Activated T-helper 1 cell treated with anti-CD3 and anti-CD28 coated beads, Interleukin-12 subunit alpha, Interleukin-12 subunit beta, Interleukin-2, Interleukin-4 antibody, amounts not matched to agents 30 ng/mL and 10 ng/mL and 1 ng/mL, durations not matched to agents 14 hours and 24 hours and 36 hours (primary cell): ENCODE results near the gene SOBP. TPM values are rescaled to one million over a fixed set of nuclear protein-coding genes. Genes with fewer than 3 reads are reported as not detected.

ENCODE experiments used
- DNase-seq: peaks from one replicate; pipeline ENCODE4 v3.0.0; 2021; ENCODE audit warnings: low spot score
- H3K27ac Mint-ChIP-seq: one replicate; pipeline ENCODE4 v1.8.0; 2021; ENCODE audit warnings: mild to moderate bottlenecking, mixed read lengths
- H3K27me3 Mint-ChIP-seq: one replicate; pipeline ENCODE4 v1.8.0; 2022; ENCODE audit warnings: mild to moderate bottlenecking, moderate library complexity, mixed read lengths; ENCODE audit not compliant: insufficient read depth
- H3K36me3 Mint-ChIP-seq: one replicate; pipeline ENCODE4 v1.8.0; 2021; ENCODE audit warnings: low read depth, mixed read lengths
- H3K4me1 Mint-ChIP-seq: one replicate; pipeline ENCODE4 v1.8.0; 2021; ENCODE audit warnings: low read depth, mixed read lengths
- H3K4me3 Mint-ChIP-seq: one replicate; pipeline ENCODE4 v1.8.0; 2021; ENCODE audit warnings: mild to moderate bottlenecking, moderate library complexity, mixed read lengths
- H3K9me3 Mint-ChIP-seq: one replicate; pipeline ENCODE4 v1.8.0; 2021; ENCODE audit warnings: mixed read lengths
- intact Hi-C: fragments of 100-400 bp; cut with micrococcal nuclease; formaldehyde crosslinking; loops from one replicate; pipeline ENCODE4 v1.15.1; 2024
- total RNA-seq: library from RNA; stranded (reverse); gene quantifications from 2 replicates; pipeline ENCODE4 v1.2.3, GENCODE V29; 2022

SOBP gene
- total RNA-seq, 1 donor from 2014 or later, result 0.16 TPM

GRCh38 chr6:107663308-107663707 lies 173.4 kb downstream of the SOBP start:
- no peaks in the 10 kb centered on the region for H3K36me3 Mint-ChIP-seq
- H3K4me3 Mint-ChIP-seq, result no peak overlapping the region
- no peaks in the 10 kb centered on the region for H3K9me3 Mint-ChIP-seq
- no peak overlapping the region for H3K27ac Mint-ChIP-seq
- peaks cover 20% of the 10 kb centered on the region for H3K4me1 Mint-ChIP-seq
- H3K27me3 Mint-ChIP-seq, result peaks cover 19% of the 10 kb centered on the region
- no peak for DNase-seq
- intact Hi-C loops, result no loop called here

- no peaks in the 10 kb centered on the region for H3K9me3 Mint-ChIP-seq
- intact Hi-C loops, result no loop called here
- peaks cover 21% of the 10 kb centered on the region for H3K4me1 Mint-ChIP-seq
- no peak overlapping the region for H3K4me3 Mint-ChIP-seq
- no peak overlapping the region for H3K27ac Mint-ChIP-seq
- DNase-seq, result no peak
- H3K27me3 Mint-ChIP-seq, result peaks cover 16% of the 10 kb centered on the region
- no peaks in the 10 kb centered on the region for H3K36me3 Mint-ChIP-seq
Measured at GRCh38 chr6:107665382-107665781, 175.5 kb downstream of the SOBP start.

DNA sequence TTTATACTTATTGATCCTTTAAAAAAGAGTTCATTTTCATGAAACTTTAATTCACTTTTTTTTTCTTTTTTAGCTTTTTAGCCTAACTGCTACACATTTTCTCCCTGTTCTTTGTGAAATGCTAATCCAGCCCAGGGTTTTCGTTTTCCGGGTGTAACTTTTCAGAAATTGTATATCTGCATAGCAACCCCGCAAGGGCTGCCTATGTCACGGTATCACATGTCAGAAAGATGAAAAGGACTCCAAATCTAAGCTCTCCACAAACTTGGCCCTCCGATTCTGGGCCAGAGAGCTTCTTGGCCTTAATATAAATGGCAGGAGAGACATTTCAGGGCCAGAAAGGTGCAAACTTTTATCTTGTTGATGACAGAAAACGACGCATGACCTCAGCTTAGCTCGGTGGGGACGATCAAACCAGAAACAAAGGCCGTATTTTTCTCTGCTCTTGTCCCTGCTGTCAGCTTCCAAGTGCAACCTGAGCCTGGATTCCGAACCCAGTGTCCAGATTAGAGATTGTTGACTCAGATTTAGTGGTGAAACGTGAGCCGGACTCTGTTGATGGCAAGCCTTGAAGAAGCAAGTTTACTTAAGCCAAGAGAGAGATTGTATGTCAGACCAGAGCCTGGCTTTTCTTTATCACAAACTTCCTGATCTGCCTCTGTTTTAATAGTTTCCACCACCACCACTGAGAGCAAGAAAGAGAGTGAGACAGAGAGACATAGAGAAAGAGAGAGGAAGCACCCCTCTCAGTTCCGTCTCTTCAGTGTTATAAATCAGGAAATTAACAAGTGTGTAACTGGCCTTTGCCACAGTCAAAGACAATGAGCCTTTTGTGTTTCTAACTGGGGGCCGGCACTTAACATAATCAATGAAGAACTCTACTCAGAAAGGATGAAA lies 176.4 kb downstream of the SOBP start:
- Mint-ChIP-seq H3K4me1 (peaks cover 28% of the 10 kb centered on the region), H3K27ac (no peak overlapping the region), H3K27me3 (peaks cover 16% of the 10 kb centered on the region), H3K36me3 (no peaks in the 10 kb centered on the region), H3K4me3 (no peak overlapping the region), H3K9me3 (no peaks in the 10 kb centered on the region)
- intact Hi-C loops, result no loop called here
- DNase-seq, result no peak

DNA sequence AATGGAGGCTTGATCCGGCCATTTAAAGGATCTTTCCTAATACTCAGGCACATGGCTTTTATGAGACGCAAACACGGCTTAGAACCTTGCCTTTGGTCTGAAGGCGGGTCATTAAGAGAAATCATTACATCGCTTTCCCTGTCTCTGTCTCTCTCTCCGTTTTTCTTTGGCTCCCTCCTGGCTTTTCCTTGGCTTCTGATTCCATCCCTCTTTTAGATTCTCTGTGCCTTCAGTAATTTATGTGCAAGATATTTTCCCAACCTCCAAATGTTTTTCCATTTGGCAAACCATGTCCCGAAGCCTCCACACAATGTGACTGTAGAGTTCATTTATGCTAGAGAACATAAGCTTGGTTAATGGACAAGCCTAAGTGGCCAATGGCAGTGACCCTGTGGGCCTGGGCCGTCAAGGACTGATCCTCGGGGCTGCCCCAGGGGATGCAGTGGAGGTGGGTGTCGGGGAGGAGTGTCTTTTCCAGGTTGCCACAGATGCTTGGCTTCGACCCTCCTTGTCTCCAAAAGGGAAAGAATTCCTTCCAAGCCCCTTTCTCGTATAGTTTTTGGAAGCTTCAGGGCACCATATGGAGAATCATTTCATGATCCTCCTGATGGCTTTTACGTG lies 177.2 kb downstream of the SOBP start:
- H3K27me3 Mint-ChIP-seq, result peaks cover 16% of the 10 kb centered on the region
- H3K4me1 Mint-ChIP-seq, result peaks cover 35% of the 10 kb centered on the region
- H3K27ac Mint-ChIP-seq, result no peak overlapping the region
- no peak for DNase-seq
- intact Hi-C loops, result no loop called here
- no peaks in the 10 kb centered on the region for H3K9me3 Mint-ChIP-seq
- H3K4me3 Mint-ChIP-seq, result no peak overlapping the region
- H3K36me3 Mint-ChIP-seq, result no peaks in the 10 kb centered on the region

GRCh38 chr6:107667790-107668189 lies 177.9 kb downstream of the SOBP start:
- no peak overlapping the region for H3K27ac Mint-ChIP-seq
- peaks cover 9% of the 10 kb centered on the region for H3K27me3 Mint-ChIP-seq
- peaks cover 37% of the 10 kb centered on the region for H3K4me1 Mint-ChIP-seq
- no peaks in the 10 kb centered on the region for H3K36me3 Mint-ChIP-seq
- intact Hi-C loops, result no loop called here
- no peak for DNase-seq
- no peak overlapping the region for H3K4me3 Mint-ChIP-seq
- H3K9me3 Mint-ChIP-seq, result no peaks in the 10 kb centered on the region

- Mint-ChIP-seq H3K27ac (no peak overlapping the region), H3K36me3 (no peaks in the 10 kb centered on the region), H3K27me3 (peaks cover 4% of the 10 kb centered on the region), H3K9me3 (no peaks in the 10 kb centered on the region), H3K4me3 (no peak overlapping the region), H3K4me1 (peaks cover 37% of the 10 kb centered on the region)
- peak; percentile 18 for DNase-seq
- intact Hi-C loops, result no loop called here
Measured at GRCh38 chr6:107668743-107669474, 179.0 kb downstream of the SOBP start.

DNA sequence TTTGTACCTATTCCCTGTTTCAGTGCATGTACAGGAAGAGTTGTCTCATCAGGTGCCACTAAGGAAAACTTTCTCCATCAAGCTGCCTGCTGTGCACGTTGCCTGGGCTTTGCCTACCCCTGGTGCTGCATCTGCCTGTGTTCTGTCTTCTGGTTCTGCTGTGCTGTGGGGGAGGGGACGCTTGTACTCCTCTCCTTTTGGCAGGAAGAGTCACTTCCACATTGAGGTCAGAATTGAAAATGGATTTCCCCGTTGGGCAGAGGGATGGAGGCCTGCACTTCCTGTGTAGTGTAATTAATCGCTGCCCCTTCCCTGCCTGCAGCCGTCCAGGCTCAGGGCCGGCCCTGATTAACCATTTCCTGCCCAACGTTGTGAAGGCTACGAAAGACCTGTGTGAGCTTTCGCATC lies 180.9 kb downstream of the SOBP start:
- H3K36me3 Mint-ChIP-seq, result no peaks in the 10 kb centered on the region
- intact Hi-C loops, result no loop called here
- no peak overlapping the region for H3K4me3 Mint-ChIP-seq
- peaks cover 5% of the 10 kb centered on the region for H3K27me3 Mint-ChIP-seq
- no peaks in the 10 kb centered on the region for H3K9me3 Mint-ChIP-seq
- peaks cover 38% of the 10 kb centered on the region for H3K4me1 Mint-ChIP-seq
- no peak for DNase-seq
- peak overlapping the region; percentile 4 for H3K27ac Mint-ChIP-seq

- H3K9me3 Mint-ChIP-seq, result no peaks in the 10 kb centered on the region
- H3K36me3 Mint-ChIP-seq, result no peaks in the 10 kb centered on the region
- H3K27ac Mint-ChIP-seq, result no peak overlapping the region
- no peak for DNase-seq
- peaks cover 6% of the 10 kb centered on the region for H3K27me3 Mint-ChIP-seq
- intact Hi-C loops, result no loop called here
- H3K4me3 Mint-ChIP-seq, result no peak overlapping the region
- peaks cover 37% of the 10 kb centered on the region for H3K4me1 Mint-ChIP-seq
Measured at GRCh38 chr6:107673076-107673494, 183.2 kb downstream of the SOBP start.

DNA sequence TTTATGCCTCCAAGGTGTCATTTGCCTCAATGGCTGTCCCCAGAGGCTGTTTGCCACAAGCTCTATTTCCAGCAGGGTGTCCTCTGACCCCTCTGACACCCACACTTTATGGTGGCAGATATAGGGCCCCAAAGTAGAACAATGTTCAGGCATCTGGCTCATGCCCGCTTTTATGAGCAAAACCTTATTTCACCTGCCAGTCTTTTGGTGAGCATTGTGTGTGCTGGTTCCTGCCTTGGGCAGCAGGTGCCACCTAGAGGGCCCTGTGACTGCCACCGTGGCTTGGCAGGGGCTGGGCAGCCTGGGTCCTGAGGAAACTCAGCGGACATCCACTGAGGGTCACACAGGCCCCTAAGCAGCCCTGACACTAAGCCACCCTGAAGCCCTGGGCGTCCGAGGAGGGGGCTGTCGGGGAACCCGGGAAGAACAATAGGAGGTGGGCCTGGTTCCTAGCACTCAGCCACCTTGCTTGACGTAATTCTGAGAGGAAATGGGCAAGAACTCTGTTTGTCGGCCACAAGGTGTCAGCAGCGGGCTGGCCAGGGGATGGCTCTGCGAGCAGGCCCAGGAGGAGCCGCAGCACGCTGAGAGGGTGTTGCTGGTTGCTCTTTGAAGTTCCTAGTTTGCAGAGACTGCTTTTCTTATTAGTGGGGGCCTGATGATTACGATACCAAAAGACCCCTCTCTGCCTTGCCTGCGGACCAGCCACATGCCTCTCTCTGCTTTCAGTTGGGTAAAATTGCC lies 185.2 kb downstream of the SOBP start:
- peaks cover 14% of the 10 kb centered on the region for H3K27me3 Mint-ChIP-seq
- DNase-seq, result peak; percentile 72
- H3K36me3 Mint-ChIP-seq, result no peaks in the 10 kb centered on the region
- H3K9me3 Mint-ChIP-seq, result no peaks in the 10 kb centered on the region
- no peak overlapping the region for H3K27ac Mint-ChIP-seq
- H3K4me1 Mint-ChIP-seq, result peaks cover 25% of the 10 kb centered on the region
- intact Hi-C loops, result loop anchor here (1.0 to 5.0 kb wide), 6 partner anchors 29 to 375 kb away; partner anchors contain the start of gene SEC63
- H3K4me3 Mint-ChIP-seq, result no peak overlapping the region

- Mint-ChIP-seq H3K4me1 (peaks cover 19% of the 10 kb centered on the region), H3K36me3 (no peaks in the 10 kb centered on the region), H3K4me3 (no peak overlapping the region), H3K27ac (no peak overlapping the region), H3K9me3 (no peaks in the 10 kb centered on the region), H3K27me3 (peaks cover 14% of the 10 kb centered on the region)
- DNase-seq, result no peak
- intact Hi-C loops, result loop anchor here (5.0 kb wide), 2 partner anchors 111 to 281 kb away; partner anchors contain the start of gene SEC63
Measured at GRCh38 chr6:107676042-107676441, 186.1 kb downstream of the SOBP start.

DNA sequence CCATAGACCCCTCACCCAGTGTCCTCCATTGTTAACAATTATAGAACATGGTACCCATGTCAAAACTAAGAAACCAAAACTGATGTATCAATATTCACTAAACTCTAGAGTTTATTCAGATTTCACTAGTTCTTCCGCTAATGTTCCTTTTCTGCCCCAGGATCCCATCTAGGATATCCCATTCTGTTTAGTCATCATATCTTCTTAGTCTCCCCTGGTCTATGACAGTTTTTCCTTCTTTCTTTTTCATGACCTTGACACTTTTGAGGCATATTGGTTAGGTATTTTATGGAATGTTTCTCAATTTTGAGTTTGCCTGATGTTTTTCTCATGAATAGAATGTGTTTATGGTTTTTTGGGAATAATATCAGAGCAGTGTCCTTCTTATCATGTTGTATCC lies 187.5 kb downstream of the SOBP start:
- peaks cover 14% of the 10 kb centered on the region for H3K27me3 Mint-ChIP-seq
- H3K36me3 Mint-ChIP-seq, result no peaks in the 10 kb centered on the region
- peaks cover 9% of the 10 kb centered on the region for H3K4me1 Mint-ChIP-seq
- intact Hi-C loops, result loop anchor here (5.0 kb wide), 2 partner anchors 110 to 280 kb away; partner anchors contain the start of gene SEC63
- no peak overlapping the region for H3K4me3 Mint-ChIP-seq
- no peak for DNase-seq
- no peak overlapping the region for H3K27ac Mint-ChIP-seq
- H3K9me3 Mint-ChIP-seq, result peaks cover 1% of the 10 kb centered on the region

- intact Hi-C loops, result loop anchor here (5.0 kb wide), 2 partner anchors 108 to 278 kb away; partner anchors contain the start of gene SEC63
- H3K27ac Mint-ChIP-seq, result no peak overlapping the region
- H3K9me3 Mint-ChIP-seq, result peaks cover 12% of the 10 kb centered on the region
- H3K36me3 Mint-ChIP-seq, result no peaks in the 10 kb centered on the region
- H3K4me1 Mint-ChIP-seq, result peaks cover 9% of the 10 kb centered on the region
- DNase-seq, result no peak
- peaks cover 22% of the 10 kb centered on the region for H3K27me3 Mint-ChIP-seq
- H3K4me3 Mint-ChIP-seq, result no peak overlapping the region
Measured at GRCh38 chr6:107679457-107679856, 189.5 kb downstream of the SOBP start.
